ENCODE measurements around the gene KAZN. TPM values are rescaled to one million over a fixed set of nuclear protein-coding genes. Genes with fewer than 3 reads are reported as not detected.

KAZN gene
- polyA plus RNA-seq, 1 experiment: 3.7 TPM

DNA sequence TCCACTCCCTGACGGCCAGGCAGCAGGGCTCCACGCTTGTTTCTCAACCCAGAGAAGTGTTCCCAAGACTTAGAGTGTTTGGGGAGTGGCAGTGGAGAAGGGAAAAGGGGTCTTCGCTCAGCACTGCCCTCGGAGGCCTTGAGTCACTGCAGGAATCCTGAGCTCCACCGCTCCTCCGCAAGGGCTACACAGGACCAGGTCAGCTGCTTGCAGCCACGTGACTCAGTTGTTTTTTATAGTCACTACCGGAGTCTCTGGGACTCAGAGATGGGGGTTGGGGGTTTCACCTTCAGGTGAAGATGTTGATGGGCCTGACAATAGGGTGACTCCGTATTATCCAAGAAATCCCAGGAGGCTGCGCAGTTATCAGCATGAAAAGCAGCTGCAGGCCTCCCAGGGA is 478.9 kb downstream of the KAZN start:
- H3K27ac ChIP-seq (ENCODE audit: low read depth, low read length): no peak overlapping the region
- ChIA-PET CTCF (no interaction called here), POLR2A (no interaction called here)
- no peak overlapping the region for H3K4me3 ChIP-seq (ENCODE audit: low read depth, low read length)
- H3K9me3 ChIP-seq (ENCODE audit: control insufficient read depth, insufficient read depth, low read length): no peaks in the 10 kb centered on the region; the same call in 1 of the 2 replicates
- peaks cover 3% of the 10 kb centered on the region for H3K27me3 ChIP-seq (ENCODE audit: control insufficient read depth, insufficient read depth, low read length)
- no peak for DNase-seq (ENCODE audit: low read depth, low spot score)
- TF ChIP-seq, protein P1, sequence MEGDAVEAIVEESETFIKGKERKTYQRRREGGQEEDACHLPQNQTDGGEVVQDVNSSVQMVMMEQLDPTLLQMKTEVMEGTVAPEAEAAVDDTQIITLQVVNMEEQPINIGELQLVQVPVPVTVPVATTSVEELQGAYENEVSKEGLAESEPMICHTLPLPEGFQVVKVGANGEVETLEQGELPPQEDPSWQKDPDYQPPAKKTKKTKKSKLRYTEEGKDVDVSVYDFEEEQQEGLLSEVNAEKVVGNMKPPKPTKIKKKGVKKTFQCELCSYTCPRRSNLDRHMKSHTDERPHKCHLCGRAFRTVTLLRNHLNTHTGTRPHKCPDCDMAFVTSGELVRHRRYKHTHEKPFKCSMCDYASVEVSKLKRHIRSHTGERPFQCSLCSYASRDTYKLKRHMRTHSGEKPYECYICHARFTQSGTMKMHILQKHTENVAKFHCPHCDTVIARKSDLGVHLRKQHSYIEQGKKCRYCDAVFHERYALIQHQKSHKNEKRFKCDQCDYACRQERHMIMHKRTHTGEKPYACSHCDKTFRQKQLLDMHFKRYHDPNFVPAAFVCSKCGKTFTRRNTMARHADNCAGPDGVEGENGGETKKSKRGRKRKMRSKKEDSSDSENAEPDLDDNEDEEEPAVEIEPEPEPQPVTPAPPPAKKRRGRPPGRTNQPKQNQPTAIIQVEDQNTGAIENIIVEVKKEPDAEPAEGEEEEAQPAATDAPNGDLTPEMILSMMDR (IDR thresholded peaks at IDR 0.05; ENCODE audit: low read depth, low read length): no peak

GRCh38 chr1:15080328-15081007 is 482.0 kb downstream of the KAZN start:
- no peak overlapping the region for H3K27ac ChIP-seq (ENCODE audit: low read depth, low read length)
- peaks cover 6% of the 10 kb centered on the region for H3K27me3 ChIP-seq (ENCODE audit: control insufficient read depth, insufficient read depth, low read length)
- DNase-seq (ENCODE audit: low read depth, low spot score): no peak
- no peaks in the 10 kb centered on the region; the same call in 1 of the 2 replicates for H3K9me3 ChIP-seq (ENCODE audit: control insufficient read depth, insufficient read depth, low read length)
- TF ChIP-seq, protein P1 (IDR thresholded peaks at IDR 0.05; ENCODE audit: low read depth, low read length): no peak
- ChIA-PET POLR2A (no interaction called here), CTCF (no interaction called here)
- no peak overlapping the region for H3K4me3 ChIP-seq (ENCODE audit: low read depth, low read length)

- TF ChIP-seq, protein P1 (IDR thresholded peaks at IDR 0.05; ENCODE audit: low read depth, low read length): no peak
- DNase-seq (ENCODE audit: low read depth, low spot score): no peak
- CTCF ChIA-PET: no interaction called here
- peaks cover 6% of the 10 kb centered on the region for H3K27me3 ChIP-seq (ENCODE audit: control insufficient read depth, insufficient read depth, low read length)
- H3K9me3 ChIP-seq (ENCODE audit: control insufficient read depth, insufficient read depth, low read length): no peaks in the 10 kb centered on the region; the same call in 1 of the 2 replicates
- no peak overlapping the region for H3K27ac ChIP-seq (ENCODE audit: low read depth, low read length)
- POLR2A ChIA-PET: no interaction called here
- no peak overlapping the region for H3K4me3 ChIP-seq (ENCODE audit: low read depth, low read length)
Measured at GRCh38 chr1:15081102-15081501, 482.6 kb downstream of the KAZN start.

DNA sequence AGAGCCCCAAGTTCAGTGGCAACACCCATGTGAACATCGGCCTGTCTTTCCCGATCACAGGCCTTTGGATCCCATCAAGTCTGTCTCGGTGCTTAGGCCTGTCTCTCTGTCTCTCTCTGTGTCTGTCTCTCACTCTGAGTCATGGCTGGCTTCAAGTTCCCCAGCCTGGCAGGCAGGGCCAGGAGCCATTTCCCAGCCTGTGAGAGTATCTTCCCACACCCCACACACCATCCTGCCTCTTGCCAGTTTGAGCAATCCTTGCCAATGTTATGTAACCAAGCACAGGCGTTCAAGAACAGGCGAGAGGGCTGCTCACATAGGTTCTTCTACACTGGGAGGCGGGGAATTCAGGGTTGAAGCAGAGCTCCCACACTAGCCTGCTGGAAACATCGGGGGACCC is 485.1 kb downstream of the KAZN start:
- DNase-seq (ENCODE audit: low read depth, low spot score): no peak
- Histone ChIP-seq H3K9me3 (ENCODE audit: control insufficient read depth, insufficient read depth, low read length) (no peaks in the 10 kb centered on the region; the same call in 1 of the 2 replicates), H3K4me3 (ENCODE audit: low read depth, low read length) (no peak overlapping the region), H3K27me3 (ENCODE audit: control insufficient read depth, insufficient read depth, low read length) (peaks cover 6% of the 10 kb centered on the region), H3K27ac (ENCODE audit: low read depth, low read length) (no peak overlapping the region)
- TF ChIP-seq, protein P1 (IDR thresholded peaks at IDR 0.05; ENCODE audit: low read depth, low read length): no peak
- ChIA-PET POLR2A (no interaction called here), CTCF (interaction anchor here (0.6 kb wide), 1 partner anchor 196 kb away, joined by 6 read pairs; no protein-coding TSS in a partner anchor)

- CTCF ChIA-PET: interaction anchor here (0.9 to 2.6 kb wide), 5 partner anchors 11 to 174 kb away, joined by 3 to 10 read pairs (median 3); no protein-coding TSS in a partner anchor
- TF ChIP-seq, protein P1 (IDR thresholded peaks at IDR 0.05; ENCODE audit: low read depth, low read length): no peak
- Histone ChIP-seq H3K27me3 (ENCODE audit: control insufficient read depth, insufficient read depth, low read length) (peaks cover 3% of the 10 kb centered on the region), H3K9me3 (ENCODE audit: control insufficient read depth, insufficient read depth, low read length) (no peaks in the 10 kb centered on the region), H3K27ac (ENCODE audit: low read depth, low read length) (peak overlapping the region; percentile 52), H3K4me3 (ENCODE audit: low read depth, low read length) (no peak overlapping the region)
- peak; percentile 10 for DNase-seq (ENCODE audit: low read depth, low spot score)
- POLR2A ChIA-PET: no interaction called here
Measured at GRCh38 chr1:15088281-15088971, 489.9 kb downstream of the KAZN start.
